Measurements from ENCODE around the gene DNAJC5G. TPM values are rescaled to one million over a fixed set of nuclear protein-coding genes. Genes with fewer than 3 reads are reported as not detected.

Gene DNAJC5G
- polyA plus RNA-seq, 1 of the 3 experiments (the other 2 are of a cell fraction) = 0.18 TPM

- TF ChIP-seq CHD2 (IDR thresholded peaks at IDR 0.05; ENCODE audit: low read length, partially characterized antibody) (no peak), RFX5 (IDR thresholded peaks at IDR 0.05; ENCODE audit: low read length) (no peak), EP300 (IDR thresholded peaks at IDR 0.05; ENCODE audit: borderline replicate concordance in 1 of 2, low read depth in 1 of 2, low read length in 1 of 2) (no peak), FOXJ3 (CRISPR knock-in tag; IDR thresholded peaks at IDR 0.05) (no peak)
Measured at GRCh38 chr2:27261241-27261925, 13.8 kb upstream of the DNAJC5G start (continued).

DNA sequence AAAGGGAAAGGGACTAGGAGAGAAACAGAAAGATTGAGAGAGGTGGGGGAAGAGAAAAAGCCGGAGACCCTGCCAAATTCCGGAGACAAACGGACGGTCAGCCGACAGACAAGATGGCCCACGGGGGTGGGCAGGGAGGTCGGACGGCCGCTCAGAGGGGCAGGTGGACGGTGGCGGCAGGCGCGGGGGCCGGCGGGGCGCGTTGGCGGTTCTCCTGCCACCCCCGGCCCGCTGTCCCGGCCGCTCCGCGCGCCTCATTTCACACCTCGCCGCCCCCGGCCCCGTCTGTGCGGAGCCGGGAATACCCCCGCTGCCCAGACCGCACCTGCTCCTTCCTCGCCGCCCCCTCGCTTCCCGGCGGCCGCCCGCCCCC lies 13.3 kb upstream of the DNAJC5G start:
- no peak overlapping the region for H3K27ac ChIP-seq (ENCODE audit: low read depth in 2 of 2, low read length in 1 of 2)
- POLR2A ChIA-PET = interaction anchor here (0.6 to 0.7 kb wide), 2 partner anchors 109 to 664 kb away, joined by 3 read pairs; no protein-coding TSS in a partner anchor

DNA sequence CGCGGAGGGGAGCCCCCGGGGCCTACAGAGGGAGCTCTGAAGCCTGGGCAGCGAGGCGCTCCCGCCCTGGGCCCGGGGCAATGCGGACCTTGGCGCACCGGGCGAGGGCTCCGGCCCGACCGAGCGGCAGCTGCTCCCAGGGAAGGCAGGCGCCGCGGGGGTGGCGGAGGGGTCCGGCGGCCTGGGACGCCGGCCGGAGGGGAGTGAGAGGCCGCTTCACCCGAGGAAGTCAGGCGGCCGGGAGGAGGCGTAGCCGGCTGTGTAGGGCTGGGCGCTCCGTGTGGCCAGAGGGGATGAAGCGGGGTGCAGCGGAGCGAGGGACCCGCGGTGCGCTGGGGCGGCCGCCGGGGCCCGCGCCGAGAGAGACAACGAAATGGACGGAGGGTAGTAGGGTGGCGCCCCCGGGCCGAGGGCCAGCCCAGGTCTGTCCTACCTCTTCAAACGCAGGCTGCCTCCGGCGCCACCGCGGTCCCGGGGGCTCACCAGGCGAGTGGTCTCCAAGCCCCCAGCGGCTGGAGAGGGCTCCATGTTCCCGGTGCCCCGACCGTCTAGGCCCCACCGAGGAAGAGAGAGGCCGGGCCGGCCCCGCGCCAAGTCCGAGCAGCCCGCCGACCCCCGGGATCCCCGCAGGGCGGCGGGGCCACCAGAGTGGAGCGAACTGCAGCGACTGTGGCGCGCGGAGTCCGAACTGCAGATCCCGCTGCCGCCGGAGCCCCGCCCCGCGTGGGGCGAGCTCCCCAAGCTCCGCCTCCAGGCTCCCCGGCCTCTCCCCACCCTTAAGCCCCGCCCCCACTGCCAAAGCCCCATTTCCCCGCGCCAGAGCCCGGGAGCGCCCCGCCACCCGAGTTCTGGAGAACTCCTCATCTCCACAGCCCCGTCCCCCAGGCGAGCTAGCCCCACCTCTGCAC lies 12.6 kb upstream of the DNAJC5G start, which contains the start of gene SLC30A3:
Gene SLC30A3 (minus strand): TSS at position 669 of the 908 bp plus-strand sequence. CDS start 141 bp downstream, at position 528.
- Histone ChIP-seq H2AFZ (ENCODE audit: low read depth) (peak within 1 kb of the TSS; percentile 85; the same call in 1 of the 2 replicates), H3K4me1 (ENCODE audit: control insufficient read depth in 1 of 2, insufficient read depth in 2 of 2, low read depth in 1 of 2, low read length in 1 of 2) (peaks cover 6 to 28% of the 10 kb centered on the region in 2 experiments; a peak in 1 of 4 replicates), H3K27me3 (ENCODE audit: insufficient read depth) (peaks cover 68% of the 10 kb centered on the region), H3K36me3 (replicated peaks in 1 of 2; ENCODE audit: control insufficient read depth in 1 of 2, insufficient read depth in 2 of 2, low read length in 1 of 2) (no peaks in the 10 kb centered on the region), H3K9me3 (no peaks in the 10 kb centered on the region), H4K20me1 (ENCODE audit: insufficient read depth) (no peaks in the 10 kb centered on the region), H3K9me2 (no peaks in the 10 kb centered on the region), H3F3A (replicated peaks; ENCODE audit: insufficient read depth) (peaks cover 6% of the 10 kb centered on the region), H3K4me2 (peak within 1 kb of the TSS; percentile 84), H3K4me3 (ENCODE audit: low read depth in 2 of 2, low read length in 1 of 2) (peak within 1 kb of the TSS; percentile 49 to 65), H3K9ac (peak within 1 kb of the TSS; percentile 19; the same call in 1 of the 2 replicates), H3K27ac (ENCODE audit: low read depth in 2 of 2, low read length in 1 of 2) (no peak within 1 kb of the TSS), H3K79me2 (ENCODE audit: insufficient read depth) (no peaks in the 10 kb centered on the region)
- ChIA-PET CTCF (interaction anchor here (0.6 to 14.1 kb wide), 14 partner anchors 10 to 163 kb away, joined by 3 to 392 read pairs (median 4); partner anchors contain the start of gene TRIM54), POLR2A (interaction anchor here (0.6 to 0.7 kb wide), 2 partner anchors 108 to 664 kb away, joined by 3 read pairs; no protein-coding TSS in a partner anchor)
- peak; percentile 97 for DNase-seq
- TF ChIP-seq GATA2 (CRISPR knock-in tag; IDR thresholded peaks at IDR 0.05) (no peak), CTCF (IDR thresholded peaks at IDR 0.05) (peak; percentile 26), FOXJ3 (CRISPR knock-in tag; IDR thresholded peaks at IDR 0.05) (no peak), EZH2phosphoT487 (IDR thresholded peaks at IDR 0.05; ENCODE audit: borderline replicate concordance, low read depth) (peak; percentile 91; the same call in 1 of the 2 replicates)
- 1% methylated on average over 43 of the region's 96 CpGs for WGBS (ENCODE audit: low lambda C conversion rate)

More for the DNA sequence above, 13.3 kb upstream of the DNAJC5G start:
- TF ChIP-seq SMC3 (IDR thresholded peaks at IDR 0.05; ENCODE audit: low read depth, low read length) = no peak
- no peak for TF ChIP-seq EP300 (IDR thresholded peaks at IDR 0.05; ENCODE audit: borderline replicate concordance in 1 of 2, low read depth in 1 of 2, low read length in 1 of 2)
- no peak for TF ChIP-seq GATA2 (CRISPR knock-in tag; IDR thresholded peaks at IDR 0.05)
- TF ChIP-seq MEF2A (IDR thresholded peaks at IDR 0.05; ENCODE audit: borderline replicate concordance, low read depth) = no peak
- TF ChIP-seq GABPA (IDR thresholded peaks at IDR 0.05; ENCODE audit: low read depth) = no peak
- TF ChIP-seq FOXM1 (IDR thresholded peaks at IDR 0.05; ENCODE audit: low read depth) = no peak
- no peak for TF ChIP-seq TAF1 (IDR thresholded peaks at IDR 0.05; ENCODE audit: borderline replicate concordance, low read depth, low read length)
- Histone ChIP-seq H3K9me2 (no peaks in the 10 kb centered on the region), H4K20me1 (ENCODE audit: insufficient read depth) (no peaks in the 10 kb centered on the region), H3K4me2 (no peak overlapping the region; the same call in 1 of the 2 replicates), H3K9me3 (no peaks in the 10 kb centered on the region), H3K79me2 (ENCODE audit: insufficient read depth) (no peaks in the 10 kb centered on the region), H3K36me3 (replicated peaks in 1 of 2; ENCODE audit: control insufficient read depth in 1 of 2, insufficient read depth in 2 of 2, low read length in 1 of 2) (no peaks in the 10 kb centered on the region), H3K27me3 (ENCODE audit: insufficient read depth) (peaks cover 64% of the 10 kb centered on the region), H2AFZ (ENCODE audit: low read depth) (no peak overlapping the region; the same call in 1 of the 2 replicates), H3K4me3 (ENCODE audit: low read depth in 2 of 2, low read length in 1 of 2) (peak overlapping the region; percentile 48 to 65; a peak in 3 of 4 replicates), H3F3A (replicated peaks; ENCODE audit: insufficient read depth) (peaks cover 6% of the 10 kb centered on the region), H3K9ac (no peak overlapping the region), H3K4me1 (ENCODE audit: control insufficient read depth in 1 of 2, insufficient read depth in 2 of 2, low read depth in 1 of 2, low read length in 1 of 2) (peaks cover 6 to 28% of the 10 kb centered on the region in 2 experiments; a peak in 1 of 4 replicates)
- DNase-seq = no peak
- CTCF ChIA-PET = interaction anchor here (0.6 to 14.1 kb wide), 7 partner anchors 9 to 92 kb away, joined by 3 to 392 read pairs (median 17); partner anchors contain the start of gene TRIM54
- WGBS (ENCODE audit: low lambda C conversion rate) = 44% methylated on average over 11 of the region's 40 CpGs
